NCI-H2196 treated with DMSO at 0.1 percent for 48 hours (cell line): ENCODE results near the gene CARNS1.
A peak's percentile ranks its signal among the peaks of the same experiment; 100 is the strongest.
"Not testable (repeated sequence)": the region's sequence is repeated elsewhere in the genome, so short reads cannot be mapped to it uniquely, and the experiment has no call there.

Source experiments
- DNase-seq: peaks from one replicate; lab custom pipeline; 2025; ENCODE audit not compliant: unreplicated experiment; lab: John Stamatoyannopoulos, UW

CARNS1 gene

DNA sequence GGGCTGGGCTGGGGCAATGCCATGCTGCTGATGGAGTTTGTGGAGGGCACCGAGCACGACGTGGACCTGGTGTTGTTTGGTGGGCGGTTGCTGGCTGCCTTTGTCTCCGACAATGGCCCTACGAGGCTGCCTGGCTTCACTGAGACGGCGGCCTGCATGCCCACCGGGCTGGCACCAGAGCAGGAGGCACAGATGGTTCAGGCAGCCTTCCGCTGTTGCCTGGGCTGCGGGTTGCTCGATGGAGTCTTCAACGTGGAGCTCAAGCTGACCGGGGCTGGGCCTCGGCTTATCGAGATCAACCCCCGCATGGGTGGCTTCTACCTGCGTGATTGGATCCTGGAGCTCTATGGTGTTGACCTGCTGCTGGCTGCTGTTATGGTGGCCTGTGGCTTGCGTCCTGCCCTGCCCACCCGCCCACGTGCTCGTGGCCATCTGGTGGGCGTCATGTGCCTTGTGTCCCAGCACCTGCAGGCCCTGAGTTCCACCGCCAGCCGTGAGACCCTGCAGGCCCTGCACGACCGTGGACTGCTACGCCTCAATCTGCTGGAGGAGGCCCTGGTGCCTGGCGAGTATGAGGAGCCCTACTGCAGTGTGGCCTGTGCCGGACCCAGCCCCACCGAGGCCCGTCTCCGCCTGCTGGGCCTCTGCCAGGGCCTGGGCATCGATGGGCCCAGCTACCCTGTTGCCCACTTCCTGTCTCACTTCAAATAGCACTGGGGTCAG, 8.6 kb downstream of the CARNS1 start:
- DNase-seq, result no peak

DNA sequence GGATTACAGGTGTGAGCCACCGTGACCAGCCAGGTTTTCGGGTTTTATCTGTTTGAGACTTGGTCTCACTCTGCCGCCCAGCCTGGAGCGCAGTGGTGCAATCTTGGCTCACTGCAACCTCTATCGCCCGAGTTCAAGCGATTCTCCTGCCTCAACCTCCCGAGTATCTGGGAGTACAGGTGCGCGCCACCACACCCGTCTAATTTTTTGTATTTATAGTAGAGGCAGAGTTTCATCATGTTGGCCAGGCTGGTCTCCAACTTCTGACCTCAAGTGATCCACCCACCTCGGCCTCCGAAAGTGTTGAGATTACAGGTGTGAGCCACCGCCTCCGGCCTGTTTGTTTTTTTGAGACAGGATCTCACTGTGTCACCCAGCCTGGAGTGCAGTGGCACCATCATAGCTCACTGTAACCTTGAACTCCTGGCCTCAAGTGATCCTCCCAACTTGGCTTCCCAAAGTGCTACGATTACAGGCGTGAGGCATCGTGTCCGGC, 11.9 kb downstream of the CARNS1 start:
- not testable (repeated sequence) for DNase-seq

DNA sequence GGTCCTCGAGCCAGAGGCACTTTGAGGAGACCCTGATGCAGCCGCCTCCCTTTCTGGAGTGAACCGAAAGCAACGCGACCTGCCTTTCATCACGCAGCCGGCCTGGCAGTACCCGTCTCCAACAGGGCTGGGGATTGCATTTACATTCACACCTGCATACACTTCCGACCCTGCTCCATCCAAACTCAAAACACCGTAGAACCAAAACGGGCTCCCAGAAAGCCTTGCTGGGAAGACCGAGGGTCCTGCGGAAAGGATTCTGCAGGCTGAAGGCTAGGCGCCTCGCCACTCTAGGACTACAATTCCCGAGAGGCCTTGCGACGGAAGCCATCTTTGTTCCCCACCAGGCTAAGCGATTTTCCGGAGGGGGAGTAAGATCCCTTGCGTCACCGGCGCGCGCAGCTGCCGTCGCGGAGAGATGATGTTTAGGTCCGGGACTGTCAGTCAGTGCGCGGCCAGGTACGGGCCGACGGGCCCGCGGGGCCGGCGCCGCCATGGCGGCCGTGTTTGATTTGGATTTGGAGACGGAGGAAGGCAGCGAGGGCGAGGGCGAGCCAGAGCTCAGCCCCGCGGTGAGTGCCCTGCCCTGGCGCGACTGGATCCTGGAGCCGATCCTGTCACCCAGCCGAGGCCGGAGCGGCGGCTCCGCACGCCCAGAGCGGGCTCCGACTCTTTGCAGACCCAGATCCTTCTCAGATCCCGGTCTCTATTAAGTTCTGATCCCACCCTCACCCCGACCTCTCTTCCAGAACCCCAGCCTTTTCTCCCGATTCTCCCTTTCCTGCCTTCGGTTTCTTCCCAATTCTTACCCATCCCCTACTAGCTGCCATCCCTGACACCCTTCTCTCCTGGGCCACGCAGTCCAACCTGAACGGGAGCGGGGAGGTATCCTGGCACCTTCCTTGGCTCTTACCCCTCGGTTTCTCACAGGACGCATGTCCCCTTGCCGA, 12.8 kb downstream of the CARNS1 start, which contains the start of gene RPS6KB2:
Gene RPS6KB2, plus strand, starts transcription at position 443 of the 950 bp plus-strand sequence. Its CDS starts 52 bp downstream, at position 495.
- peak; percentile 89 for DNase-seq

DNA sequence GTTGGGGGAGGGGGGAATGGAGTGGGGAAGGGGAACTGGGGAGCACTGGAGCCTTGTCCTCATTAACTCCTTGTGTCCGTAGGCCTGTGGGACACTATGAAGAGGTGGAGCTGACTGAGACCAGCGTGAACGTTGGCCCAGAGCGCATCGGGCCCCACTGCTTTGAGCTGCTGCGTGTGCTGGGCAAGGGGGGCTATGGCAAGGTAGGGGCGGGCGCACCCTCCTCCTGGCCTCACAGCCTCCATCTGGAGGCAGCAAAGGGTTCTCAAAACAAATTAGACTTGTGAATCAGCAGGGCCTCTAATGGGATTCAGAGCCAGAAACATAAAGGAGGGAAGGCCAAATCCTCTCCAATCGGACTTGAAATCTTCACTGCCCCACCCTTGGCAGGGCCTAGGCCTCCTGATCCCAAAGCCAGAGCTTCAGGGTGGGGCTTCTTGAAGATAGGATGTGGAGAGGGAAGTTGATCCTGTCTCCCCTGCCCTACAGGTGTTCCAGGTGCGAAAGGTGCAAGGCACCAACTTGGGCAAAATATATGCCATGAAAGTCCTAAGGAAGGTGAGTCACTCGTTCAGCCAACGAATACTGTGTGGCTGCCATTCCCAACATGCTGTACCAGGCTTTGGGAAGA, 13.7 kb downstream of the CARNS1 start:
- DNase-seq, result no peak

DNA sequence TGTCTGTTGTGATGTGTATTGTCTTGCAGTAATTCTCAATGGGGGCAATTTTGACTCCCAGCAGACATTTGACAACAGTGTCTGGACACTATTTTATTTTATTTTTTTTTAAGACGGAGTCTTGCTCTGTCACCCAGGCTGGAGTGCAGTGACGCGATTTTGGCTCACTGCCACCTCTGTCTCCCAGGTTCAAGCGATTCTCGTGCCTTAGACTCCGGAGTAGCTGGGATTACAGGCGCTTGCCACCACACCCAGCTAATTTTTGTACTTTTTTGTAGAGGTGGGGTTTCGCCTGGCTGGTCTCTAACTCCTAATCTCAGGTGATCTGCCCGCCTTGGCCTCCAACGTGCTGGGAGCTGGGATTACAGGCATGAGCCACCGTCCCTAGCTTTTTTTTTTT, 14.2 kb downstream of the CARNS1 start:
- DNase-seq, result no peak

DNA sequence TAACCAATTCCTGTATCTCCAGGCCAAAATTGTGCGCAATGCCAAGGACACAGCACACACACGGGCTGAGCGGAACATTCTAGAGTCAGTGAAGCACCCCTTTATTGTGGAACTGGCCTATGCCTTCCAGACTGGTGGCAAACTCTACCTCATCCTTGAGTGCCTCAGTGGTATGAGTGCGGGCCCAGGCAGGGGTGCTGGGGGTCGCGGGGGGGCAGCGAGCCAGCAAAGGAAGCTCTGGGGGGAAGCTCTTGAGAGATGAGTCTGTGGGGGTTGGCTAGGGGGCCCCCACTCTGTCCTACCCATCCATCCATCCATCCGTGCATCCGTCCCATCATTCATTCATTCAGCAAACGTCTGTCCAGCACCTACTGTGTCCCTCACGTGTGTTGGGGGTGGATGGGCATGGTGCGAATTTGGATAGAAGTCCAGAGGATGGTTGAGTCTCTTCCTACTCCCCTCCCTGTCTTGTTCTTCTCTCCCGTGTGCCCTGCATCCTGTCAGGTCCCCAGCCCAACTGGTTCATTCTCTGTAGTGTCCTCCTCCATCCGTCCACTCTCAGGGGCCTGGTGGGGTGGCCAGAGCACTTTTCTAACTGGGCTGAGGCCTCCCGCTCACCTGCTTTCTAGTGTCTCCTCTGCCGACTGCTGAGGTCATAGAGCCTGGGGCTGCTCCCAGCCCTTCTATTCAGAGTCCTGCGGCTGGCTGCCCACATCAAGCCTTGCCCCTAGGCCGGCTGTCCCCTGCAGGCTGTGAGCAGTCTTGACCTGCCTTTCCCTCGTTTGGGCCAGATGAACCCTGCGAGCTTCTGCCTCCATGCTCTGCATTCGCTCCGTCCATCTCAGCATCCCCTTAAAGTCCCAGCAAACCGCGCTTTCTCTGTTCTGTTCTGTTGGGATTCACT, 16.1 kb downstream of the CARNS1 start:
- DNase-seq, result no peak

DNA sequence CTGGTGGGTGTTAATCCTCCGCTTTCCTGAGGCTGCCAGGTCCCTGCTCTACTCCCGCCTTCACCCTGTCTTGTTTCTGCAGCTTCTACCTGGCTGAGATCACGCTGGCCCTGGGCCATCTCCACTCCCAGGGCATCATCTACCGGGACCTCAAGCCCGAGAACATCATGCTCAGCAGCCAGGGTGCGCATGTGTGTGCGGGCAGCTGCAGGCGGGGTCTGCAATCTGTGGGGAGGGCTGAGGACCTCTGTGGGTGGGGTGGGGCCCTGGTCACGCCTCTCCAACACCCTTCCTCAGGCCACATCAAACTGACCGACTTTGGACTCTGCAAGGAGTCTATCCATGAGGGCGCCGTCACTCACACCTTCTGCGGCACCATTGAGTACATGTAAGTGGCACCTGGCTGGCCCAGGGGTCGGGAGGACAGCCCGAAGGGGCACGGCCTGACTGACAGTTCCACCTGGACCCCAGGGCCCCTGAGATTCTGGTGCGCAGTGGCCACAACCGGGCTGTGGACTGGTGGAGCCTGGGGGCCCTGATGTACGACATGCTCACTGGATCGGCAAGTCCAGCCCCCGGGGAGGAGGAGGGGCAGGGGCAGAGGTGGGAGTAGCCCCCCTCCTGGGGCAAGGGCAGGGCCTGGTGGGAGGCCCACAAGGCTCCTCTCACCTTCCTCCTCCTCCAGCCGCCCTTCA, 17.3 kb downstream of the CARNS1 start:
- no peak for DNase-seq

DNA sequence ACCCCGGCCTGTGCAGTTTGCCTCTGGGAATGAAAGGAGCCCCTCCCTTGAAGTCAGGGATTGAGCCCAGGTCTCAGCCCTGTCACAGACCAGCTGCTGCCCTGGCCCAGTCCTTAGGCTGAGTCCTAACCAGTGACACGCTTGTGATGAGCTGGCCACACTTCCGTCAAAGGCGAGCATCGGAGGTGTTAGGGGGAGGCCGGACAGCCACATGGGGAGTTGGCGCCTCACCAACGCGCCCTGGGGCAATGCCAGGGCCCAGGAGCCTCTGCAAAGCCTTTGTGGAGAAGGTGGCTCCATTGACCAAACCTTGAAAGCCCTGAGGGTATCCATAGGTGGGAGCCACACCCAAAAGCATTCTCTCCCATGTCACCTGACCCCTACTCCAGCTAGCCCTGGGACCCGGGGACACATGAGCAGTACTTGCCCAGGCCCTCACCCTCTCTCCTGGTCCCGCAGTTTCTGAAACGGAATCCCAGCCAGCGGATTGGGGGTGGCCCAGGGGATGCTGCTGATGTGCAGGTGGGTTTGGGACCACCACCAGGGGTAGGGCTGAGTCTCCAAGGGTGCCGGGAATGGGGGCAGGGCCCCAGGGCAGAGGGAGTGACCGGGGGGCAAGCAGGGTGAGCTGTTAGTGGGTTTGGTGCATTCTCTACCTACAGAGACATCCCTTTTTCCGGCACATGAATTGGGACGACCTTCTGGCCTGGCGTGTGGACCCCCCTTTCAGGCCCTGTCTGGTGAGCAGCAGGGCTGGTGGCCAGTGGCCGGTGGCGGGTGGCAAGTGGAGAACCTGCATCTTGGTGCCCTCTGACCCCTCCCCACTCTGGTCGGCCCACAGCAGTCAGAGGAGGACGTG, 18.3 kb downstream of the CARNS1 start:
- DNase-seq, result no peak

DNA sequence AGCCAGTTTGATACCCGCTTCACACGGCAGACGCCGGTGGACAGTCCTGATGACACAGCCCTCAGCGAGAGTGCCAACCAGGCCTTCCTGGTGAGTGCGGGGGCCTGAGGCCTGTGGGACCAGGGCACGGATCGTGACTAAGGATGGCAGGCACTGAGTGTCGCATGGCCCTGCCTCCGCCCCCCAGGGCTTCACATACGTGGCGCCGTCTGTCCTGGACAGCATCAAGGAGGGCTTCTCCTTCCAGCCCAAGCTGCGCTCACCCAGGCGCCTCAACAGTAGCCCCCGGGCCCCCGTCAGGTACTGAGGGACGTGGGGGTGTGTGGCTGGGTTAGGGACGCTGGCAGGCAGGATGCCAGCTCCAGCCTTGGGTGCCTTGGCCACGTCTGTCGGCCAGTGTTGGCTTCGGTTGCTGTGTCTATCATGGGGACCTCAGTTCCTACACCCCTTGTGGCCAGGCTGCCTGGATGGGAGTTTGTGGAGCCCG, 19.0 kb downstream of the CARNS1 start:
- DNase-seq, result no peak

DNA sequence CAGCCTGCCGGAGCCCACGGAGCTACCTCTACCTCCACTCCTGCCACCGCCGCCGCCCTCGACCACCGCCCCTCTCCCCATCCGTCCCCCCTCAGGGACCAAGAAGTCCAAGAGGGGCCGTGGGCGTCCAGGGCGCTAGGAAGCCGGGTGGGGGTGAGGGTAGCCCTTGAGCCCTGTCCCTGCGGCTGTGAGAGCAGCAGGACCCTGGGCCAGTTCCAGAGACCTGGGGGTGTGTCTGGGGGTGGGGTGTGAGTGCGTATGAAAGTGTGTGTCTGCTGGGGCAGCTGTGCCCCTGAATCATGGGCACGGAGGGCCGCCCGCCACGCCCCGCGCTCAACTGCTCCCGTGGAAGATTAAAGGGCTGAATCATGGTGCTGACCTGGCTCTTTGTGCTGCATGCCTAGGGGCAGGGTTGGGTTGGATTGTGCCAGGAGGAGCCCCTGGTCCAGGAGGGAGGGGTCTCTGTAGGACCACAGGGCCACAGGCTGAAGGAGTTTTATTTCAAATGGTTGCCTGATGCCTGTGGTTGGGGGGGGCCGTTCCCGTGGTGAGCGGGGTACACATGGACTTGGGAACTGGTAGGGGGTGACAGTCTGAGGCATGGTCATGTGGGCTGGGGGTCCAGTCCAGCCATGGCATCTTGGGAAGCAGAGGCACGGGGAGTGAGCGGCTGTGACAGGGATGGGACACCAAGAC, 19.7 kb downstream of the CARNS1 start:
- DNase-seq, result no peak

DNA sequence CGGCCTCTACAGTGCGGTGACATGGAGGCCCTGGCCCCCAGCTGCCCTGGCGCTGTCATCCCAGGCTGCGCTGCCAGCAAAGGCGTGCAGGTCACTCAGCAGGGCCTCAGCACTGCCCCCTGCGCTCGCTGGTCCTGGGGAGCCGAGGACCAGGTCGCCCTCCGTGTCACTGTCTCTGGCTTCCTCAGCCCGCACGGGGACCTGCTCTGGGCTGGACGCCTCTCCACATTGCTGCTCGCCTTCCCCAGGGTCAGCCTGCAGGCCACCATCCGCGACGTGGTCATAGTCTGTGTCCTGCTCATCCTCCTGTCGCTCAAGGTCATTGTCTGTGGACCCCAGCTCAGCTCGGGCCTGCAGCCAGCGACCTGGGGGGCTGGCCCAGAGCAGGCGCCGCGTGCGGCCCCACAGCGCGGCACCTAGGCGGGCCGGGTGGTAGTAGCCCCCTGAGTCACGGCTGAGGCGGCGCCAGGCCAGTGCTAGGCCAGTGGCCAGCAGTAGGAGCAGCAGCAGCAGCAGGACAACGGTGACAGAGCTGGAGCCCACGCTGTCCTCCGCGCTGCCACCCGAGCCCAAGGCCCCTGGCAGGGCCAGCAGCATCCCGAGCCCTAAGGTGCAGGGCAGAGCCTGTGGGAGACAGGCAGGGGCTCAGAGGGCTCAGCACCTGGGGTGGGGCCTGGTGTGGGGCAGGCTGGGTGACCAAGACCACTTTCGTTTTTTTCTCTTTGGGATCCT, 20.4 kb downstream of the CARNS1 start:
- DNase-seq, result no peak

DNA sequence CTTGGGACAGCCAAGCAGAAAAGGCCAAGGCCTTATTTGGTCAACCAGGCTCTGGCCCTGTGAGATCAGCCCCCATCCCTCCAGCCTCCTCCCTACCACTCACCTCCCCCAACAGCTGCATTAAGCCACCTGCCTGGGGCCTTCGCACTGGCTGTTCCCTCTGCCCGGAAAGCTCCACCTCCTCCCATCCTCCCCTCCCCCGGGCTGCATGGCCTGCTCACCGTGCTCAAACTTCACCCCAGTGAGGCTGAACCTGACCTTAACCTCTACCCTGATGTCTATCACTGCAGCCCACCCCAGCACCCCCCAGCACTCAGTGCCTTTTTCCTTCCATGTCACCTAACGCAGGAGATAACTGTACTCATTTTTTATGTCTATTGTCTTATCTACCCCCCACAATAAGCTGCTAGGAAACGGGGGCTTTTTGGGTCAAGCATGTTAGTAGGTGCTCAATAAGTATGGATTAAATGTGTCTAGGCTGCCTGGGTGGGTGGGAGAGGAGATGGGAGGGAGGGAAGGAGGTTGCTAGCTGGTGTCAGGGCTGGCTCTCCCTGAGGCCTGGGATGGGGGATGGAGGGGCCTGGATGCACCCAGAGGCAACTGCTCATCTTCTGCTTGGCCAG, 21.1 kb downstream of the CARNS1 start:
- no peak for DNase-seq

DNA sequence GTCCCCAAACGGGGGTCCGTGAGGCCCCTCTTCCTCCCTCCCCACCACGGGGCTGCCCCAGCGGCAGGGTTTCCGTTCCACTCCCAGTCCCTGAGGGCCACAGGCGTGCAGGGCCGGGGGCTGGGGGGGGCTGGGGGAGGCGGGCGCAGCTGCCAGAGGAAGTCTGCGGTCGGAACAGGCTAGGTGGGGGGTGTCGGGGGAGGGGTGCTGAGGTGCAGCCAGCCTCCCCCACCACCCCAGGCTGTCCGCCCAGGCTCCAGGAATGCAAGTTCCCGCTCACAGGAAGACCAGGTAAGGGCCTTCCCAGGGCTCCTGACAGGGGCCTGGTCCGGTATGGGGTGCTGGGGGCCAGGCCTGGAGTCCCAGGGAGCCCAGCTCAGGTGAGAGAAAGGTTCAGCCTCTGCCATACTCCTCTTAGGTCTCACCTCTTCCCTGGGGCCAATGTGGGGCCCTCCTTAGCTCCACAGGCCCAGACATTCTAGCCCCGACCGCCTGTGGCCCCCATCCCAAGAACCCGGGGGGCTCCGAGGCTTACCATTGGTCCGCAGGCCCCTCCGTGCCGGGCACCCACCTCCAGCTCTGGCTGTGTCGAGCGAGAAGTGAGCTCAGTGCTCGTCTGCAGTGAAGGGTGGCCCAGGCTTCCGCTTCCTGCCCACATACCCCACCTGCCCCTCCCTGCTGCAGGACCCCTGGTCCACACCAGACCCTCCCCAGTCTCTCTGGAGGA, 21.8 kb downstream of the CARNS1 start, which contains the start of gene PTPRCAP:
Gene PTPRCAP, minus strand, starts transcription at position 601 of the 727 bp plus-strand sequence. Its CDS starts 63 bp downstream, at position 538.
- DNase-seq, result no peak

DNA sequence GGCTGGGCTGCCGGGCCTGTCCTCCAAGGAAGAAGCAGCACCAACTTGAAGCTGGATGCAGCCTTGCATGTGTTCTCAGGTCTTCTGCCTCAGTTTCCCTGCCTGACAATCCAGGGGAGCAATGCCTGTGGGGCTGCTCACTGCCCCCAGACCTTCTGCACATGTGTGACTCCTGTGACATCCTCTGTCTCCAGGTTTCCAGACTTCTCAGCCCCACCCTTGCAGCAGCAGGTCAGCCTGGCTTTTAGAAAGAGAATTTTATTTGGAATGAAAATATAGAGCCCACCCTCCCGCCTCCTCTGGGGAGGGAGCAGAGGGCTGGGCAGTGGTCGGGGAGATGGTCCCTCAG, 22.3 kb downstream of the CARNS1 start:
- no peak for DNase-seq

DNA sequence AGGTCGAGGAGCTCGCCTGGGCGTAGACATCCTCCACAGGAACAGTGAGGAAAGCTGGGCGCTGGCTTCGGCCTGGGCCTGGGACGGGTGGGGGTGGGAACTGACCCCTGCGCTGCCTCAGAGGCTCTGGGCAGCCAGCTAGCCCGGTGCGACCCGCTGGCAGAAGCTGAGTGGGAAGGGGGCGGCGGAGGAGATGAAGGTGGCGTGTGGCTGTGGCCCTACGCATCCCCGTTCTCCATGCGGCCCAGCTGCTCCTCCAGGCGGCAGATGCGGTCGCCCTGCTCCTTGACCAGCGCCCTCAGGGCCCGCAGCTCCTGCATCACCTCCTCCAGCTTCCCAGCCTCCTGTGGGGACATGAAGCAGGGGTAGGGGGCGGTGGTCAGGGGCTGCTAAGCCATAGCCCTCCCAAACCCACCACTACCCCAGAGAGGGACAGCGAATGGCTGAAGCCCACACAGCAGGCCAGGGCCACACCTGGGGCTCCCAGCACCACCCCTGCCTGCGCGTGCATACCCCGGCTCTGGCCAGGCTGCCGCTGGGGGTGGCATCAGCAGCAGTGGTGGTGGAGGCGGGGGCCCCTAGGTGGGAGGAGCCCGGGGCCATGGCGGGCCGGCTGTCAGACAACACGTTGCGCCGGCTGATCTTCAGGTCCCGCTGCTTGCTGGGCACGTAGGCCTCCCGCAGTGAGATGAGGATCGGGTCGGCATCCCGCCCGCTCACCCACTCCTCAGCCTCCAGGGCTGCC, 22.9 kb downstream of the CARNS1 start:
- no peak for DNase-seq
